Activated CD4-positive, alpha-beta T cell treated with anti-CD3 and anti-CD28 coated beads, Interleukin-2, Interleukin-6, amounts not matched to agents 100 ng/mL and 50 ng/mL, durations not matched to agents 16 hours and 8 hours (primary cell): ENCODE results near the gene CRYBG1.
"Not testable (repeated sequence)": the region's sequence is repeated elsewhere in the genome, so short reads cannot be mapped to it uniquely, and the experiment has no call there.

Experiments
- DNase-seq: peaks from one replicate; pipeline ENCODE4 v3.0.0-alpha.2; 2020

Gene CRYBG1

GRCh38 chr6:106509420-106510089 is 149.0 kb downstream of the CRYBG1 start:
- no peak for DNase-seq

GRCh38 chr6:106510090-106510970 is 149.8 kb downstream of the CRYBG1 start:
- DNase-seq: peak; percentile 92

- no peak for DNase-seq
Observed at GRCh38 chr6:106511288-106512047, 151.0 kb downstream of the CRYBG1 start.

- DNase-seq: peak; percentile 87
Observed at GRCh38 chr6:106512048-106512967, 151.8 kb downstream of the CRYBG1 start.

- no peak for DNase-seq
Observed at GRCh38 chr6:106512968-106513574, 152.6 kb downstream of the CRYBG1 start.

- DNase-seq: no peak
Observed at GRCh38 chr6:106513808-106514582, 153.5 kb downstream of the CRYBG1 start.

- no peak for DNase-seq
Observed at GRCh38 chr6:106514583-106514885, 154.0 kb downstream of the CRYBG1 start.

- DNase-seq: not testable (repeated sequence)
Observed at GRCh38 chr6:106515582-106515981, 155.1 kb downstream of the CRYBG1 start.

GRCh38 chr6:106516616-106517015 is 156.1 kb downstream of the CRYBG1 start:
- DNase-seq: no peak

GRCh38 chr6:106517706-106518105 is 157.2 kb downstream of the CRYBG1 start:
- no peak for DNase-seq

- no peak for DNase-seq
Observed at GRCh38 chr6:106518748-106519147, 158.2 kb downstream of the CRYBG1 start.

GRCh38 chr6:106519460-106520394 is 159.2 kb downstream of the CRYBG1 start:
- DNase-seq: peak; percentile 94

- DNase-seq: peak; percentile 94
Observed at GRCh38 chr6:106520711-106521401, 160.3 kb downstream of the CRYBG1 start.

GRCh38 chr6:106522562-106523250 is 162.2 kb downstream of the CRYBG1 start:
- DNase-seq: no peak

- DNase-seq: peak; percentile 60
Observed at GRCh38 chr6:106525107-106525881, 164.8 kb downstream of the CRYBG1 start.

GRCh38 chr6:106525882-106526275 is 165.4 kb downstream of the CRYBG1 start:
- DNase-seq: no peak

- DNase-seq: no peak
Observed at GRCh38 chr6:106527117-106527516, 166.6 kb downstream of the CRYBG1 start.

- DNase-seq: no peak
Observed at GRCh38 chr6:106527979-106528378, 167.5 kb downstream of the CRYBG1 start.
